Cortex of kidney (tissue), 1 donor: ENCODE measurements around the gene CARD11.
"Not testable (repeated sequence)": the region's sequence is repeated elsewhere in the genome, so short reads cannot be mapped to it uniquely, and the experiment has no call there.

ENCODE experiments used
- DNase-seq: peaks from one replicate; lab custom pipeline; 2025; lab: John Stamatoyannopoulos, UW

CARD11 gene

DNA sequence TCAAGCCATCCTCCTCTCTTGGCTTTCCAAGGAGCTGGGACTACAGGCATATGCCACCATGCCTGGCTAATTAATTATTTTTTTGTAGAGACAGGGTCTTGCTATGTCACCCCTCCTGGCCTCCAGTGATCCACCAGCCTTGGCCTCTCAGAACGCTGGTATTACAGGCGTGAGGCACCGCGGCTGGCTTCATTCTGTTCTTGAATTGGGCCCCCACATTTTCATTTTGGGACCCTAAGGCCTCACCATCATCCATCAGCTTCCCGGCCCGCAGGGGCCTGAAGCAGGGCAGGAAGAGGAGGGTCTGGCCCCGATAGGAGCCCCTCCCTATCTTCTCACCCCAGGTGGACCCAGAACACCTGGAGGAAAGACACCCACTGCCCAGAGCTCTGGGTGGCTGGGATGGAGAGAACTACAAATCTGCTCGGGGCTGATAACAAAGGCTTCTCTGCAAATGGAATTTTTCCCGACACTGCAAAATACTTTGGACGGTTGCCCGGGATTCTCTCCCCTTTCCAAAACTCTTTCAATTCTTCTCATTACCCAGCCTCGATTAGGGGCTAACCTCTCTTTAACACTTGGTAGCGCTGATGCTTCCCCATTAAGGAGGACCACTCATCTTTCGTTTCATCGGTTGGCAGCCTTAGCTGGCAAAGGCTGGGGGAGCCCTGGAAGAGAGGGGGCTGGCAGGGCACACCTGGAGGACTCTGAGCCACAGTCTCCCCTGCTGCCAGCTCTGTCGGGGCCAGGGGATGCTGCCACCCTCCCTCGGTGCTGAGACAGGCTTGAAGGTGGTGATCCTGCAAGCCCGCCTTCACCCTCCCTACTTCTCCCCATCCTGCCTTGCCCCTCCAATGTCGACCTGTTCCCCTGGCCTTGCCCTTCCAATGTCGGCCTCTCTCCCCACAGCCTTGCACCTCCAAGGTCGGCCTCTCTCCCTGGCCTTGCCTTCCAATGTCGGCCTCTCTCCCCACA is 118.5 kb downstream of the CARD11 start:
- DNase-seq: no peak

DNA sequence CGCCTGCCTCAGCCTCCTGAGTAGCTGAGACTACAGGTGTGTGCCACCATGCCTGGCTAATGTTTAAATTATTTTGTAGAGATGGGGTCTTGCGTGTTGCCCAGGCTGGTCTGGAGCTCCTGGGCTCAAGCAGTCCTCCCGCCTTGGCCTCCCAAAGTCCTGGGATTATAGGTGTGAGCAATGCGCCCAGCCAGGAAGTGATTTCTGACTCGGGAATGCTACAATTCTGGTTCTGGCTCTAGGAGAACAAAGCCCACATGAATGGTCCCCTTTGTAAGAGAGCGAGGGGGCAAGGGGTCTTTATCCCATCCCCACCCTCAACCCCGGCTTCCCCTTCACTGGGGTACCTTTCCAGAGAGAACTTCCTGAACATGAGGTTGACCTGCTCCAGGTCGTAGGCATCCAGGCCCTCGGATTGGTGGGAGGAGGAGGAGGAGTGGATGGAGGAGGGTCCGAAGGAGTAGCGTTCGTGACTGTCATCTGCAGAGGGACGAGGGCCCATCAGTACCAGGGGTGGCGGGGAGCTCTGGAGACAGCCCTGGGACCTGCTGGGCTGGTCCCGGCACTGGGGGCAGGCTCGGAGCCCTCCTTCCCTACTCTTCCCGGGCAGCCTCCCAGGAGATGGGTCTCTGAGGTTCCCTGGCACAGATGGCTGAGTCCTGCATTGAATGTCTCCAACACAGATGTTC is 119.6 kb downstream of the CARD11 start:
- DNase-seq: no peak

DNA sequence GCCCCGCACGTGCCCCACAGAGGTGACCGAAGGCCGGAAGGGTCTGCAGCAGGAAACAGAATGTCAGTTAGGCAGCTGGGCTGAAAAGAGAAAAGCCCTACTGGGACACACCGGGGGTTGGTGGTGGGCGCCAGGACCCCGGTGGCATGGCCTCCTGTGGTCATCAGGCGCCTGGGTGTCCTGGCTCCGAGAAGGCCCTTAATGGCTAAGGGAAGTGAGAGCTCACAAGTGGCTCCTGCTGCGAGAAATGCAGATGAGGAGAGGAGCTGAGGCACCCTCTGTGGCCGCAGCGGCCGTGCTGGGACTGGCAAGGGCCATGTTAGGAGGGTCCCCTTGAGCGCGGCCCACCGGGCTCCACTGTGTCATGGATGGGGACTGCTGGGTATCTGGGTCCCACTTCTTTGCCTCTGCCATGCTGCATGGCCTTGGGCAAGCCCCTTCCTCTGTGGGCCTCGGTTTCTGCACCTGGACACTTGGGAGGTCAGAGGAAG is 120.3 kb downstream of the CARD11 start:
- no peak for DNase-seq

DNA sequence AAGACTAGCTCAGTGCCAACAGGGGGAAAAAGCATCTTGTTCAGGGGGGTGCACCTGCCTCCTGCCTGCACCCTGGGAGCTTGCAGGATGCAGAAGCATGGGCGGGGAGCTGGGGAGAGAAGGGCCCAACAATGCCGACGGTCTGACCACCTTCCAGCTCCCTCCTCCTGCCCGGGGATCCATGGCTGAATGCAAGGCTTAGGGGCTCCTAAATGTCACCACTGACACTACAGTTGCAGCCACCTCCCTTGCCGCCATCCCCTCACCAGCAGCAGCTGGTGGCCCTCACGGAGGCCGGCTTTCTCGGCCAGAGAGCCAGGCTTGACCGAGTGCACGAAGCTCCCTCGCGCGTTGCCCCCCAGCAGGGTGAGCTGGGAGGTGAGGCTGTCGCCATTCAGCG is 120.8 kb downstream of the CARD11 start:
- DNase-seq: no peak

DNA sequence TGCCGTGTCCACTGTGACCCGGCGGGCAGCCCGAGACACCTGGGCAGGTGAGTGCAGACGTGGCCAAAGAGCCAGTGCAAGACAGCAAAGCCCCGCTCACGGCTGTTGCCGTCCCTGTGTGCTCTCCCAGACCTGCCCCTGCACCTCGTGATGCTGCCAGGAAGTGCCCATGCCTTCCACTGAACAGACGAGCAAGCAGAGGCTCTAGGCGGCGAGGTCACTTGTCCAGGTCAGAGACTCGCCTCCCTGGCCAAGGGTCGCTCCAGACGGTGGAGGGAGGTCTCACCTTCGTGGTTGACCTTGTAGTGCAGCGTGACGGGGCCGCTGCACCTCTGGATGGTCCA is 121.3 kb downstream of the CARD11 start:
- no peak for DNase-seq

DNA sequence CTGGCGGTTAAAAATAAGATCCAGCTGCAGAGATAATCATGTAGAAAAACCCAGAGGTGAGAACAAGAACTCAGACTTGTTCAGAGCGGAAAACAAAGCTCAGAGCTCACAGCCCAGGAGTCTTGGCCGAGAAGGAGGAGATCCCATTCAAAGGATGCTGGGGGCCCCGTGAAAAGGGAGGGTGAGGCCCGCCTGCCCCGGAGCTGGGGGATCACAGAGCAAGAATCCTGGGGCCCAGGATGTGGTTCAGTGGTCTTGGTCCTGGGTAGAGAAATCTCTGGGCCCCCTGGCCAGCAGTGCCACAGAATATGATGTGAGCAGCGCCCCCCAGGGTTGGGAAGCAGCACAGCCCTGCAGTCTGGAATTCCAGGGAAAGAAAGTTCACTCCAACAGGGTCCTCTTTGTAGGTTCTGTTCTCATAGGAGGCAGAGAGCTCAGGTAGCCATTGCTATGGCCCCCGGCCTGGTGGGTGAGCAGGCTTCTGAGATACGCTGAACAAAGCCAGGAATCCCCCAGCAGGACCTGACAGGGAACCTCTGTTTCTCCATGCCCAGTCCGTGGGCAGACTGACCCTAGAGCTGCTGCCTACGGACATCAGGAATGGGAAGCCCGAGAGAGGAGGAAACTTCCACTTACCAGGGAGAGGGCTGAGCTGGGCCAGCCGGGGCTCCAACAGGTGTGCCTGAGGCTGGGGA is 121.9 kb downstream of the CARD11 start:
- no peak for DNase-seq

DNA sequence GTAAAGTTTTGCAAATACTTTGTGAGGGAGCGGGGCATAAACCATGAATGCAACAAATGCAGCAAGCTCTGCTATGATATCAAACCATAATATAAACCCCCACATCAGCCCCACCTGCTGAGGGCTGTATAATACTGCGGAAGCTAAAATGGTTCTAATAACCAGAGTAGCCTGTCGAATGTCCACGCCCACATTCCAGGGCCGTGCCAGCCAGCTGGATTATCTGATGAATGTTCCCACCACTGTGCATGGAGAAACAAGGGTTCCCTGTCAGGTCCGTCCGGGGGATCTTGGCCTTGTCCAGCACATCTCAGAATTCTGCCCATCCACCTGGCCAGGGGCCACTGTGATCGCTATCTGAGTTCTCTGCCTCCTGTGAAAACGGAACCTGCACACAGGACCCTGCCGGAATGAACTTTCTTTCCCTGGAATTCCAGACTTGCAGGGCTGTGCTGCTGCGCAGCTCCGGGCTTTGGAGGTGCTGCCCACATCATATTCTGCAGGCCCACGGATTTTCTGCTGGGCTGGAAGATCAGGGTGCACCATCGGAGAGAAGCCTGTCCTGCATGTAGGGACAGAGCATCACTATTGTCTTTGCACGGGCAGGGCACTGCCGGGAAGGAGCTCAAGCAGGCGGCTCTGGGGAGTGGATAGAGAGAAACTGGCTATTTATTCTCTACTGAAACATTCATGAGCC is 122.6 kb downstream of the CARD11 start:
- DNase-seq: no peak

DNA sequence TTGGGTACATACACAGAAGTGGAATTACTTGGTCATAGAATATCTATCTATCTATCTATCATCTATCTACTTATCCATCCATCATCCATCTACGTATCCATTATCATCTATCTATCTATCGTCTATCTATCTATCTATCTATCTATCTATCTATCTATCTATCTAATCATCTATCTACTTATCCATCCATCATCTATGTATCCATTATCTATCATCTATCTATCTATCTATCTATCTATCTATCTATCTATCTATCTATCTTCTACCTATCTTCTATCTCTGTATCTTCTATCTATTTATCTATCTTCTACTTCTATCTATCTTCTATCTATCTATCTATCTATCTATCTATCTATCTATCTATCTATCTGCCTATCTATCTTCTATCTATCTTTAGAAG is 123.2 kb downstream of the CARD11 start:
- DNase-seq: not testable (repeated sequence)

DNA sequence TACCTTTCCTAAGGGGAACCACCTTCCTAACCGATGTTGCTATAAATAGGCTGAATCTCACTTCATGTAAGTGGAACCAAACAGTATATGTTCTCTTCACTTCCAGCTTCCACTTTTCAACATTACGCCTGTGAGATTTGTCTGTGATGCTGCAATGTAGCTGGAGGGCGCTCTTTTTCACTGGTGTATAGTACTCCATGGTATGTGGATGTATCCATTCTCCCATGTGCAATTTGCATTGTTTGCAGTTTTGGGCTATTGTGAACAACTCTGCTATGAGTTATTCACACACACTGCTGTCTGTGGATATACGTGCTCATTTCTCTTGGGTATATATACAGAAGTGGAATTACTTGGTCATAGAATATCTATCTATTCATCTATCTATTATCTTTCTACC is 123.6 kb downstream of the CARD11 start:
- no peak for DNase-seq

DNA sequence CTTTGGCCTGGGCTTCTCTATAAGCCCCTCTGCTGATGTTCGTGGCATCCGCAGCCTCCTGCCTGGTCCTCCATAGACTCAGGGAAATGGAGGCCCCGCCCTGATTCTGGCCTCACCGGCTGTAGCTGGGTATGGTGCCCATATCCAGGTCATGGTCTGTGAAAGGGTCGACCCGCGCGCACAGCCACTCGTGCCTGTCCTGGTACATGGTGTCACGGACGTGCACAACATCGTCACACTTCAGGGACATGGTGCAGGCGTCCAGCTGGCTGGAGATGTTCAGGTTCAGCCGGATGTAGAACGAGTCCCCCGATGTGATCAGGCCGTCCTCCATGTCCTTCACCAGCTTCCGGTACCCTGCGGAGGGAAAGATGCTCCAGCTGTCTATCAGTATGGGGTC is 124.4 kb downstream of the CARD11 start:
- DNase-seq: no peak

DNA sequence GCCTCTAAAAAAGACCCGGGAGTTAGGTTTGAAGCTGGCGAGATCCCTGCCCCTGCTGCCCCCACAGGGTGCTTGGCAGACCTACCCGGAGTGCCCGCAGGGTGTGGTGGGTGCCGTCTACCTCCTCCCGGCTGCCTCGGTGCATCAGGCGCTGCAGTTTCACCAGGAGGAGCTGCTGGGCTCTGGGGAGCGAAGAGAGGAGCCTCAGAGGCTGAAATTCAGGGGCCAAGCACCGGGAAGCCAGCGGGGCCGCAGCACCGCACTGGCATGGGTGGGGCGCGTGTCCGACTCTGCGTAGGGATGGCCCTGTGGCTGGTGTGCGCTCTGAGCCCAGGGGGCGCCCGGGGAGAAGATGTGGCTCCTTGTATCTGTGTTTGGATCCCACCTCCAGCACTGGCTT is 125.3 kb downstream of the CARD11 start:
- no peak for DNase-seq

DNA sequence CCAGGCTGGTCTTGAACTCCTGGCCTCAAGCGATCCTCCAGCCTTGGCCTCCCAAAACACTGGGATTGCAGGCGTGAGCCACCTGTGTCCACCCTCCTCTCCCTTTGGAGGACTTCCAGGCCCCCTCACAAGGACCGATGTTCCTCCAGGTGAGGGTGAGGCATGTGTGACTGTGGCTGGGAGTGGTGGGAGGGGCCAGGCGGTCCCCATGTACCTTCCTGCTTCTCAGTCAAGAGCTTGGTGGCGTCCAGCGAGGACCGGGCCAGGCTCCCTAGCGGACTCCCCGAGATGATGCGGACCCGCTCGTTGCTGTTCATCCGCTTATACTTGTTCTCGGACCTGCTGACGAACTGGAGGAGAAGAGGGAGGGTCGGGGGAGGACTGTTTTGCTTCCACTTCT is 128.6 kb downstream of the CARD11 start:
- DNase-seq: no peak

DNA sequence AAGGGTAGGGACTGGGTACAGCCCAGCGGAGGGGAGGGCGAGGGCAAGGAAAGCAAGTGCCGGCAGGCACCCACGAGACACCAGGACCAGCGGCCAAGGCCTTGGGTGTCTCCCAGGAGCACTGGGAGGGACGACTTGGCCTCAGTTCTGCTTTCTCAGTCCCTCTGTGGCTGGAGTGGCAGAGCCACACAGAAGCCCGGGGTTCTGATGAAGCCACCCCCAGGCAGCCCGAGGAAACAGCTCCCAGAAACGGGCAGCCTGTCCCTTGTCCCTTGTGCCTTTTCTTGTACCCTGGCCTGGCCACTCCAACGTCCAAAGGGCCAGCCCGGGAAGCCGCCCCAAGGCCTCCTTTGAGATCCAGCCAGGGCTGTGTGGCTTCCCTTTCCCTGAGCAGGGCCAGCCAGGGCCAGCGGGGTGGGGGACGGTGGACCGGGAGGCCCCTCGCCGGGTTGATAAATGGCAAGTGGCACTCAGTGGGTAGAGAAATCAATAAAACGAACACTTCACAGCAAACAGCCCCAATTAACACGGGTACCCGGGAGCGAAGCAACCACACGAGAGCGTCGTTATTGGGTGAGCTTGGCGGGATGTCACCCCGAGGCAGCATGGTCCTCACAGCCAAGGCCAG is 129.8 kb downstream of the CARD11 start:
- DNase-seq: no peak

DNA sequence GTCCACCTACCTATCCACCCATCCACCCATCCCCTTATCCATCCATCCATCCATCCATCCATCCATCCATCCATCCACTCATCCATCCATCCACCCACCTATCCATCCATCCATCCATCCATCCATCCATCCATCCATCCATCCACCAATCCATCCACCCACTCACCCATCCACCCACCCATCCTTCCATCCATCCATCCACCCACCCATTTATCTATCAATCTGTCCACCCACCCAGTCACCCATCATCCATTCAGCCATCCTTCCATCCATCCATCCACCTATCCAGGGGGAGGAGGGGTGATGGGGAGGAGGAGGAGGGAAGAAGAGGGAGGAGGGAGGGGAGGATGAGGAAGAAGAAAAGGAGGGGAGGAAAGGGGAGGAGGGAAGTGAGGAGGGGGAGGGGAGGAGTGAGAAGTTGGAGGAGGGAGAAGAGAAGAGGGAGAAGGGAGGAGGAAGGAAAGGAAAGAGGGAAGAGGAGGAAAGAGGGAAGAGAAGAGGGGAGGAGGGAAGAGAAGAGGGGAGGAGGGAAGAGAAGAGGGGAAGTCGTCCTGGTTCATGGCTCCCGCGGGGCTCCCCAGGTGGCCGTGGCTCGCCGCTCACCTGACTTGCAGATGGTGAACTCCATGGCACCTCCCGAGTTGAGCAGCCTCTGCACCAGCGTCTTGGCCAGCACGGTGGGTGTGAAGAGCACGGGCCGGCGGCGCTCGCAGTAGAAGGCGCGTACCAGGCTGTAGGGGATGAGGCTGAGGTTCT is 130.8 kb downstream of the CARD11 start:
- no peak for DNase-seq

DNA sequence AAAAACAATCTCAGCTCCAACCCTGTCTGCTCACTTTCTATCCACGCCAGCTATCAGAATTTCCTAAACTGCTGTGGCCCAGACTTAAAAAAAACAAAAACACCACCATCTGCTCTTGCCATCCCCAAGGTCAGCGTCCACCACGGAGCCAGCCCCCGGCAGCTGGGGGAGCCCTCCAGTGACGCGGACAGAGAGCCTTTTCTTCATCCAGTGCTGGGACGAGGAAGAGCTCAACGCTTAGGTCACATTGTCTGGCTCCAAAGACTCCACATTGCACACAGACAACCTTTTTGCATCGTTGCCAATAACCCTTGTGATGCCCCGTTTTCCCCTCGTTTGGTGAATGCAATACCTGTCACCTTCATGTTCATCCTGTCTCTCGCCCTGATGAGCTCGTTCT is 132.2 kb downstream of the CARD11 start:
- no peak for DNase-seq

DNA sequence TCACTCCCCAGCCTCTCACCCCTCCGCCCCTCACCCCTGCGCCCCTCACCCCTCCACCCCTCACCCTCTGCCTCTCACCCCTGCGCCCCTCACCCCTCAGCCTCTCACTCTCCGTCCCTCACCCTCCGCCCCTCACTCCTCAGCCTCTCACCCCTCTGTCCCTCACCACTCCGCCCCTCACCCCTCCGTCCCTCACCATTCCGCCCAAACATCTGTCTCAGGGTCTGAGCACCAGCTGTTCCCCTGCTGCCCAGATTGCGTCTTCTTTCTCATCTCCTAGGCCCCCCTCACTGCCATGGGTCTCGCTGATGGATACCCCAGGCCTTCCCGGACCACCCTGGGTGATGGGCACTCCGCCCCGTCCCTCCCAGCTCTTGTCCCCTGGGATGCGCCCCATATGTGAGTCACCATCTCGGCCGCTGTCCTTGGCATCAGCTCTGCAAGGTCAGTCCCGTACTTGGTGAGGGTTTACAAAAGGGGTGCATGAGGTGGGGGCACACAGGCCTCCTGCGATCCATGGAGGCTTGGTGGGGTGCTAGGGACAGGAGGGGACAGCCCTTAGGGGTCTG is 134.1 kb downstream of the CARD11 start:
- DNase-seq: no peak

DNA sequence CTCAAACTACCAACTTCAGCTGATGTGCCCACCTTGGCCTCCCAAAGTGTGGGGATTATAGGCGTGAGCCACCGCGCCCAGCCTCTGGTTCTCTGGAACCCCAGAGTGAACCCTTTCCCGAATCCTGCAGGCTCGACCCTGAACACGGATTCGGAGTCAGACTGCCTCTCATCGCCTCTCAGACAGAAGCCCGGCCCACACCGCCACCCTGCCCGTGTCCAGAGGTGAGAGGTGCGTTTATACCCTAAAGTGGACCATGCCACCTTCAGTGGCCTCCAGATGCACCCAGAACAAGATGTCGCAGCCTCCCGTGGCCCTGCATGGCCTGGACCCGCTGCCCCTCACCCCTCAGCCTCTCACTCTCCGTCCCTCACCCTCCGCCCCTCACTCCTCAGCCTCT is 134.6 kb downstream of the CARD11 start:
- DNase-seq: no peak

DNA sequence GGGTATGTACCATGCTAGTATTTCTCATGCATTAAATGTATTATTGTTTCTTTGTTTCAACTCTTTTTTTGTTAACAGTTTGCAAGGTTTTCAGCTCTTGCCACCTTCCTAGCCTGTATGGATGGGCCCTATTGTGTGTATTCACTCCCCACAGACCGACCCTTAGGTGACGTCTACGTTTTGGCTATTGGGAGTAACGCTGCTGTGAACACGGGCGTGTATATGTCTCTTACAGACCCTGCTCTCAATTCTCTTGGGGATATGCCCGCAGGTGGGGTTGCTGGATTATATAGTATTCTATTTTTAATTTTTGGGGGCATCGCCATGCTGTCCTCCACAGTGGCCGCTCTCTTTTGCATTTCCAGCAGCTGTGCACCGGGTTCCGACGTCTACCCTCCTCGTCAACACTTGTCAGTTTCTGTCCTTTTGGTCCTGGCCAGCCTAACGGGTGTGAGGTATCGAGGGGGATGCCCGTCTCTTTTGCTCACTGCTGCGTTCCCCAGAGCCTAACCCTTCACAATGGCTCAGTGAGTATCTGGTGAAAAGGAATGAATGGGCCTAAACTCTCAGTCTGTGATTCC is 135.5 kb downstream of the CARD11 start:
- DNase-seq: no peak

DNA sequence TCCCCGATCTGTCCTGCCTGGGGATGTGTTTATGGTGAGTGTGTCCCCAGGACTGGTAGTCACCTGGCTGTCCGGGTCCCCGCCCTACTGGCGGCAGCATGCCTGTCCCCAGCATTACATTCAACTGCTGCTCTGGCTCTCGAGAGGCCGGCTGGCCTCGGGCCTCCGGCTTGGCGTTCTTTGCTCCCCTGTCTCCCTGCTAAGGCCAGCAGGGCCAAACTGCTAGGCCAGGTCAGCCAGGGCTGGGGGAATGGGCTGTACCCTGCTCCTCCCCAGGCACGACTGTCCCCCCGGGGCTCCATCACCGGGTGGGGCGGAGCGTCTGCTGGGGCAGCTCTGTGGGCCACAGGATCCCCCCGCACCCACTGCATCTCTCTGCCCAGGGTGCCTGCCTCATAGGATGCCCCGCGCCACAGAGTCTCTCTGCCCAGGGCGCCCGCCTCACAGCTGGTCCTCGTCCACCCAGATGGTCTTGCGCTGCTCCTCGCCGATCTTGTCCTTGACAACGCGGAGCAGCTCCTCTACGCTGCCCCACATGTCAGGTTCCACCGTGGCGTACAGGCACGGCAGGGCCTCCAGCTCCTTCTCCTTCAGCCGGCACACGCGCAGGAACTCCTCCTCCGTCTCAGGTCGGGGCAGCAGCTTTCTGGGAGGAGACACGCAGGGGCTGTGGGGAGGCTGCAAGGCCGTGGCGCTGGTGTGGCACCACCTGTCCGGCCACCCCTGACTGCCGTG is 137.3 kb downstream of the CARD11 start:
- DNase-seq: no peak
